ENCODE measurements around the gene PRAMEF5.
"Not testable (repeated sequence)": the region's sequence is repeated elsewhere in the genome, so short reads cannot be mapped to it uniquely, and the experiment has no call there.

The PRAMEF5 gene

DNA sequence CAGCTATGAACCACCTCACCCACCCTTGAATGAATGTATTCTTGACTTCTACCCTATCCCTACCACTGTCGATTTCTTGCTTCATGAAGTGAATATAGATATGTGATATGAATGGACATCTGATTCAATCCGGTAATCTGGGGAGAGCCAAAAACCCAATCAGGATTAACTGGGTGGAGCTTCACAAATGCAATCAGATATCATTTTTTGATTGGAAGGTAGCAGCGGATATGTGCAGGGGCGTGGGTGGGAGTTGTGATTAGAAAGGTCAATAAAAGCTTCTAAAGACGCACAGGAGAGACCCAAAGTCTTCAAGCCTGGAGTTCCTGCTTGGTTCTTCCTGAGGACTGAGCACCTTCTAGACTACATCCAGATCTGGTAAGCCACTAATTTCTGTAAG lies at the start of gene PRAMEF5:
Gene PRAMEF5, plus strand, starts transcription at position 301 of the 400 bp plus-strand sequence. CDS start 5,071 bp downstream, outside the sequence.
- DNase-seq = not testable (repeated sequence)

DNA sequence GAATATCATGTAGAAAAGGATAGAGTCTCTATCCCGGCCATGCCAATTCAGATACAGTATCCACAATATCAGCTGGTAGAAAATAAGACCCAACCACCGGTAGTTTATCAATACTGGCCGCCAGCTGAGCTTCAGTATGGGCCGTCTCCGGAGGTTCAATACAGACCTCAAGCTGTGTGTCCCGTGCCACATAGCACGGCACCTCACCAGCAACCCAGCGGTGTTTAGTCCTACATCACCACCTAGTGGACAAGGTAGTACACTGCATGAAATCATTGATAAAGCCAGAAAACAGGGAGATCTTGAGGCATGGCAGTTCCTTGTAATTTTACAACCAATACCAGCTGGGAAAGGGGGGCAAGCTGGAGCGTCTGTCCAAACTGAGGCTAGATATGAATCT lies 45.3 kb upstream of the PRAMEF5 start:
- not testable (repeated sequence) for DNase-seq

DNA sequence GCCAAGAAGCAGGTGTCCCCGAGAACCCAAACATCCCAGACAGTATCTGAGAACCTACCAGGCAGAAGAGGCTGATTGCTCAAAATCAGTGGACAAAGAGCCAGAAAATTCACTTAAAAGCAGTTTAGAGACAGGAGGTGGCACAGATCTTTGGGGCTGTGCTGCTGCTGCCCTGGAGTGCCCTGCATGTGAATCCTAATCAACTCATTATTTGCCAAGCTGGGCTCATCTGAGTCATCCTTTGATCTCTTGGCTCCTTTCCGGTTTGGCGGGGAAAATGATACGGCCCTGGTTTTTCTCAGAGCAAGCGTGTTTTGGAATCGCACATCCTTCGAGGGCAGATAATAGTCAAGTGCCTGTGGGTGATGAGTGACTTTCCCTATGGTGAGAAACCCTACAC lies 37.4 kb upstream of the PRAMEF5 start:
- DNase-seq = not testable (repeated sequence)

DNA sequence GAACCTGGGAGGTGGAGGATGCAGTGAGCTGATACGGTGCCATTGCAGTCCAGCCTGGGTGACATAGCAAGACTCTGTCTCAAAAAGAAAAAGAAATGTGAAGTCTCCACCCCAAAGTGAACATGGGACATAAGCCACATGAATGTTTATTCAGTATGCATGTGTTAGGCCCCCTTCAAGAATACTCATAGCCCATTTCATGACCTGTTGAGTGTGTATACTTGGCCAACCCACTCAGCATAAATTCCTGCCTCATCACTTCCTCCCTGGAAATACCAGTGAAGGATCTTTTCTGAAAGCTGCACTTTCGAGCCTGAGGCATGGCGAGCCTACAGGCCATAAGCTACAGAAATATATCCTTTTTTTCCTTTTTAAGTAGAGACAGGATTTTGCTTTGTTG lies 34.8 kb upstream of the PRAMEF5 start:
- DNase-seq = not testable (repeated sequence)

DNA sequence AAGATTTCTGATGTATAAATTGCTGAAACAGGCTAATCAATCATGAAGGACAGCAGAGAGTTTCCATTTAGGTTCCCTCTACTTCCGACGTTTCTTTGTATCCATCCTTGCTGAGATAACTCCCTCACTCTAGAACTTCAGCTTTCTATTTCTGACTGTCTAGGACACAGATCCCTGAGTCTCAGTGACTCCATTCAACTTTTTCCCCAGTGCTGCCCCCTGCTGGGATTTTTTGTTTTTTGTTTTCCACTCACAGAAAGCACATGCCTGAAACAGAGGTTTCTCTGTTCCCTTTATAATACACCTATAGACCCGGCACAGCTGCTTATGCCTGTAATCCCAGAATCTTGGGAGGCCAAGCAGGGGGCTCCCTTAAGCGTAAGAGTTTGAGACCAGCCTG lies 31.2 kb upstream of the PRAMEF5 start:
- not testable (repeated sequence) for DNase-seq

DNA sequence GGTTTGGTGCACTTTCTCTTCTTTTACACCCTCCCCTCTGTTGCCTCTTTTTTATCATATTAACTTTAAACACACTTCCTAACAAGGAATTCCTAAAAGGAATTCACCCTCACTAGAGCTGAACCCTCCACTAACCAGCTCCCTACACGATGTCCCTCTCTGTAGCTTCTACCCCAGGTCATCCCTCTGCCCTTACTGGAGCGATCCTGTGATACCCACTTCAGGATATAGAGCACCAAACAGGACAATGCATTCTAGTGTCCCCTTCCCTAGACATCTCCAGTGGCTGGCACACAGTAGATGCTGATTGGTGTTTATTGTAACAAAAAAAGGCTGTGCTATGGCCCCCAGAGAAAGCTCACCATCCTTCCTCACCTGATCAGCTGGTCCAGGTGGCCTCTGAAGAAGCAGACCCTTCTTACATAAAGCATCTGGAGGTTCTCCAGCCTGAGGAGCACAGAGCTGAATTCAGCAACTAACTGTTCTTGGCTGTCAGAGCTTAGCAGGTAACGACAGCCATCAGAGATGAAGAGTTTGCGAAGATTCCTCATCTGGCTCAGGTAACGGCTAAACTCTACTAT lies 29.4 kb upstream of the PRAMEF5 start:
- no peak for DNase-seq

DNA sequence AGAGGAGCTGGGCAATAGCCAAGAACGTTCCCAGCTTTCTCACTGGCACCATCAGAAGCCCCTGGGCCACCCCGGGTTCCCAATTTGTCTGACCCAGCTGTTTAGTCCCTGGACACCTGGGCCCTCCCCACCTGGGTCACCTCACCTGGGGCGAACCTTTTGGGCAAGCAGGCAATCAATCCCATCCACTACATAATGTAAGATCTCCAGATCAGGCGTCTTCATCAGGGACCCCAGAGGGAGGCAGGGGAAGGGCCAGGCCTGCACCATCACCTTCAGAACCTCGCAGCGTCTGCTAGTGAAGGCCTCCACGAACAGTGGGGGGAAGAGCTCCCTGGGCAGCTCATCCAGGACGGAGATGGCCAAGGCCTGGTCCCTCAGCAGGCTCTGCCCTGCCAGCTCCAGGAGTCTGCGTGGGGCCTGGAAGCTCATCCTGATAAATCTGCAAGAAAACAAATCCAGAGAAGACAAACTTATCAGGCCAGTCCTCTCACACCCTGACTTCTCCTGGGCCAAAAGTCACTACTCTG lies 28.3 kb upstream of the PRAMEF5 start, which contains the start of gene PRAMEF18:
Gene PRAMEF18, minus strand, starts transcription at position 480 of the 530 bp plus-strand sequence. Its CDS starts 48 bp downstream, at position 432.
- not testable (repeated sequence) for DNase-seq

DNA sequence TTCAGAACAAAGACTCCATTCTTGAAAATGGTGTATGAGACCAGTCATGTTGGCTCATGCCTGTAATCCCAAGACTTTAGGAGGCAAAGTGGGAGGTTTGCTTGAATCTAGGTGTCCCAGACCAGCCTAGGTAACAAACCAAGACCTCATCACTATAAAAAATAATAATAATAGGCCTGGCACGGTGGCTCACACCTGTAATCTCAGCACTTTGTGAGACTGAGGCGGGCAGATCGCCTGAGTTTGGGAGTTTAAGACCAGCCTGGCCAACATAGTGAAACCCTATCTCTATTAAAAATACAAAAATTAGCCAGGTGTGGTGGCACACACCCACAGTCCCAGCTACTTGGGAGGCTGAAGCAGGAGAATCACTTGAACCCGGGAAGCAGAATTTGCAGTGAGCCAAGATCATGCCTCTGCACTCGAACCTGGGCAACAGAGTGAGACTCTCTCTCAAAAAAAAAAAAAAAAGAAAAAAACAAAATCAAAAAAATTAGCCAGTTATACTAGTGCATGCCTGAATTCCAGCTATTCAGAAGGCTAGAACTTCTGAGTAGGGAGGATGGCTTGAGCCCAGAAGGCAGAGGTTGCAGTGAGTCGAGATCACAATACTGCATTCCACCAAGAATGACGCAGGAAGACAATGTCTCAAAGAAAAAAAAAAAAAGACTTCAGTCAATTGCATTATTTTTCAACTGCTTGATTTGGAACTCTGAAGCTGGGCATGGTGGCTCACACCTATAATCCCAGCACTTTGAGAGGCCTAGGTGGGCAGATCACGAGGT lies 26.5 kb upstream of the PRAMEF5 start:
- DNase-seq = not testable (repeated sequence)

DNA sequence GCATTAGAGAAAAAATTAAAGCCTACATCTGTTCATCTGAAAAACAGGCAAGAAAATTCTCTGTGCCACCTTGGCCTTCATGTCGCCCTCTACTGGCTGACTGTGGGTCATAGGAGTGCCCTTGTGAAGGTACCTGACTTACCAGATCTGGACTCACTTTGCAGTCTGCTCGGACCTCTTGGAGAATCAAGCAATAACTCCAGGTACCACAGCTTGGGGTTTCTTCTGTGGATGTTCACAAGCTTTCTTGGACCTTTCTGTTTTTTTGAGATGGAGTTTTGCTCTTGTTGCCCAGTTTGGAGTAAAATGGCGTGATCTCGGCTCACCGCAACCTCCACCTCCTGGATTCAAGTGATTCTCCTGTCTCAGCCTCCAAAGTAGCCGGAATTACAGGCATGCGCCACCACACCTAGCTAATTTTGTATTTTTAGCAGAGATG lies 25.6 kb upstream of the PRAMEF5 start:
- DNase-seq = no peak

DNA sequence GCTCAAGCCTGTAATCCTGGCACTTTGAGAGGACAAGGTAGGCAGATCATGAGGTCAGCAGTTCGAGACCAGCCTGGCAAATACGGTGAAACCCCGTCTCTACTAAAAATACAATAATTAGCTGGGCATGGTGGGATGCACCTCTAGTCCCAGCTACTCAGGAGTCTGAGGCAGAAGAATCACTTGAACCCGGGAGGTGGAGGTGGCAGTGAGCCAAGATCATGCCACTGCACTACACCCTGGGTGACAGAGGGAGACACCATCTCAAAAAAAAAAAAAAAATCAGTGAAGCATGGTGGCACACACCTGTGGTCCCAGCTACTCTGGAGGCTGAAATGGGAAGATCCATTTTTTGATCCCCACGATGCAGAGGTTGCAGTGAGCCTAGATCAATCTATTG lies 23.9 kb upstream of the PRAMEF5 start:
- DNase-seq = not testable (repeated sequence)

DNA sequence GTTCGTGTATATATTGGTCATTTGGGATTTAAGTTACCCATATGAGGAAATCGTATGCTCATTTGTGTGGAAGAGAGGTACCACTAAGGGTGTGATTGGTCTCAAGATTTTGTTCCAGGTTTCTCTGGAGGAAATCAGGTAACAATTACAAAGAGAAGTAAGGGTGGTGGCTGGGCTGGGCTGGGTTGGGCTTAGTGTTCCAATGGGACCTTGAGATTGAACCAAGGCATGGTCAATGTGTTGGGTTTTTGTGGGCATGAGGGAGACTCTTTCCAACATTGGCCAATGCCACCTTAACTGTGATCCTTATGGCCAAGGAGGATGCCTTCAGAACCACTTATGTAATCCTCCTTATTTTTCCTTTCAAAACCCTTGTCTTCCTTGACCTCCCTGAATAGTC lies 23.4 kb upstream of the PRAMEF5 start:
- DNase-seq = not testable (repeated sequence)

DNA sequence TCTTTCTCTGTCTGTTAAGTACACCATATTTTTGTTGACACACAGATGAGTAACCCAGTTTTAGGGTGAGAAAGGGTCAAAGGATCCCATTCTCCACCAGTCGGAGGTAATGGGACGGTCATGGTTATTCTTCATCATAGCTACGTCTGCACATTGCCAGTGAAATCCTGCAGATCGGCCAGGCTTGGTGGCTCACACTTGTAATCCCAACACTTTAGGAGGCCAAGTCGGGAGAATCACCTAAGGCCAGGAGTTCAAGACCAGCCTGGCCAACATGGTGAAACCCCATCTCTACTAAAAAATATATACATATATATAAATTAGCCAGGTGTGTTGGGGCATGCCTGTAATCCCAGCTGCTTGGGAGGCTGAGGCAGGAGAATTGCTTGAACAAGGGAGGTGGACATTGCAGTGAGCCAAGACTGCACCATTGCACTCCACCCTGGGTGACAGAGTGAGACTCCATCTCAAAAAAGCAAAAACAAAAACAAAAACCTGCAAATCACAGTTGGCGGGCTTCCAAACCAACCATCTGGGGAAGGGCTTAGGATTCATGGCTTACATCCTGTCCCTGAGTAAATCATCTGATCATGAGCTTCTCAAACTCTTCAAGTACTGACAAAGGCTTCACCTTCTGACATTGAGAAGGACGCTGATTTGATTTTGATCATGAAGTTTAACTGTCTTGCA lies 22.8 kb upstream of the PRAMEF5 start:
- DNase-seq = not testable (repeated sequence)

DNA sequence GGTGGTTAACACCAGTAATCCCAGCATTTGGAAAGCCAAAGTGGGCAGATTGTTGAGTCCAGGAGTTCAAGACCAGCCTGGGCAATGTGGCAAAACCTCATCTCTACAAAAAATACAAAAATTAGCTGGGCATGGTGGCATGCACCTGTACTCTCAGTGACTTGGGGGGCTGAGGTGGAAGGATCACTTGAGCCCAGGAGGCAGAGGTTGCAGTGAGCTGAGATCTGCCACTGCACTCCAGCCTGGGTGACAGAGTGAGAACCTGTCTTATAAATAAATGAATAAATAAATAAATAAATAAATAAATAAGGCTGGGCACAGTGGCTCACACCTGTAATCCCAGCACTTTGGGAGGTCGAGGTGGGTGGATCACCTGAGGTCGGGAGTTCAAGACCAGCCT lies 21.9 kb upstream of the PRAMEF5 start:
- DNase-seq = not testable (repeated sequence)

DNA sequence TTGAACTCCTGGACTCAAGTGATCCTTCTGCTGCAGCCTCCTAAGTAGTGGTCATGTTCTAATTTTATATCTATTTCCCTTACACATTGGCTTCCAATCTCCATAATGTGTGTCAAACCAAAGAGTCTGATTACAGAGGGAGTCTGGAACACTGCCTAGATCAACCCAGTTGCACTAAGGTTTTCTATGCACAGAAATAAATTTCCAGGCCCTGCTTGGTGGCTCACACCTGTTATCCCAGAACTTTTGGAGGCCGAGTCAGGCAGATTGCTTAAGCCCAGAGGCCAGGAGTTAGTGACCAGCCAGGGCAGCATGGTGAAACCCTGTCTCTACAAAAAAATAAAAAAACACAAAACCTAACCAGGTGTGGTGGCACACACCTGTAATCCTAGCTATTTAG lies 19.9 kb upstream of the PRAMEF5 start:
- not testable (repeated sequence) for DNase-seq

DNA sequence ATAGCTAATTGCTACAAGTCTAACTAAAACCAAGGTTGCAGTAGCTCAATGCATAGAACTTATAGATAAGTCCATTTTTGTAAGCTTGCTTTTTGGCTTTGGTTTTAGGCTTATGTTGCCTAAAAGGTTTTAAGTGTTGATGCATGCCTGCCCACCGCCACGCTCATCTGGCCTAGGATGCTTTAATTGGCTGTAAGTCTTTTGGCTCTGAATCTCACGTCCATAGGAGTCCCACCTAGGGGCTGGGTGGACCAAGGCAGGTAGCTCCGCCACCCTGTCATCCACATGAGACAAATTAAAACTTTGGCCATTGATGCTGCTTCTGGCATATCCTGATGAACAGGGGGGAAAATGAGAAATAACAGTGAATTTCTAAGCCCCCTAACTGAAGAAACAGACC lies 16.4 kb upstream of the PRAMEF5 start:
- DNase-seq = not testable (repeated sequence)

DNA sequence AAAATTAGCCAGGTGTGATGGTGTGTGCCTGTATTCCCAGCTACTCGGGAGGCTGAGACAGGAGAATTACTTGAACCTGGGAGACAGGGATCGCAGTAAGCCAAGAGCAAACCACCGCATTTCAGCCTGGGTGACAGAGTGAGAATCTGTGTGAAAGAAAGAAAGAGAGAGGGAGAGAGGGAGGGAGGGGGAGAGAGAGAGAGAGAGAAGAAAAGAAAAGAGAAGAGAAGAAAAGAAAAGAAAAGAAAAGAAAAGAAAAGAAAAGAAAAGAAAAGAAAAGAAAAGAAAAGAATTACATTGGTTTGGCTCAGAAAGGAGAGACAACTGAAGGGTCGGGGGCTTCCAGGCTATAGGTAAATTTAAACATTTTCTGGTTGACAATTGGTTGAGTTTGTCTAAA lies 14.4 kb upstream of the PRAMEF5 start:
- DNase-seq = not testable (repeated sequence)

DNA sequence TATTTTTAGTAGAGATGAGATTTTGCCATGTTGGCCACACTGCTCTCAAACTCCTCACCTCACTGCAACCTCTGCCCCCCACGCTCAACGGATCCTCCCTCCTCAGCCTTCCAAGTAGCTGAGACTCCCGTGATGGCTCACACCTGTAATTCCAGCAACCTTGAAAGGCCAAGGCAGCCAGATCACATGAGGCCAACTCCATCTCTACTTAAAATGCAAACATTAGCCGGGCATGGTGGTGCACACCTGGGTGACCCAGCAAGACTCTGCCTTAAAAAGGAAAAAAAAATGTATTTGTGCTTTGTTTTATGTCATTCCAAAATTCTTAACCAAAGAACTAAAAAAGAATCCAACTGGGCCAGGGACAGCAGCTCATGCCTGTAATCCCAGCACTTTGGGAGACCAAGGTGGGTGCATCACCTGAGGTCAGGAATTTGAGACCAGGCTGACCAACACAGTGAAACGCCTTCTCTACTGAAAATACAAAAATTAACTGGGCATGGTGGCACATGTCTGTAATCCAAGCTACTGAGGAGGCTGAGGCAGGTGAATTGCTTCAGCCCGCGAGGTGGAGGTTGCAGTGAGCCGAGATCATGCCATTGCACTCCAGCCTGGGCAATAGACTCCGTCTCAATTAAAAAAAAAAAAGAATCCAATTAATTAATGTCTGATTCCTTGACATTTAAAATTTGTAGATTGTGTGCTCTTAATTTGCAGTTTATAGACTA lies 10.3 kb upstream of the PRAMEF5 start:
- not testable (repeated sequence) for DNase-seq

DNA sequence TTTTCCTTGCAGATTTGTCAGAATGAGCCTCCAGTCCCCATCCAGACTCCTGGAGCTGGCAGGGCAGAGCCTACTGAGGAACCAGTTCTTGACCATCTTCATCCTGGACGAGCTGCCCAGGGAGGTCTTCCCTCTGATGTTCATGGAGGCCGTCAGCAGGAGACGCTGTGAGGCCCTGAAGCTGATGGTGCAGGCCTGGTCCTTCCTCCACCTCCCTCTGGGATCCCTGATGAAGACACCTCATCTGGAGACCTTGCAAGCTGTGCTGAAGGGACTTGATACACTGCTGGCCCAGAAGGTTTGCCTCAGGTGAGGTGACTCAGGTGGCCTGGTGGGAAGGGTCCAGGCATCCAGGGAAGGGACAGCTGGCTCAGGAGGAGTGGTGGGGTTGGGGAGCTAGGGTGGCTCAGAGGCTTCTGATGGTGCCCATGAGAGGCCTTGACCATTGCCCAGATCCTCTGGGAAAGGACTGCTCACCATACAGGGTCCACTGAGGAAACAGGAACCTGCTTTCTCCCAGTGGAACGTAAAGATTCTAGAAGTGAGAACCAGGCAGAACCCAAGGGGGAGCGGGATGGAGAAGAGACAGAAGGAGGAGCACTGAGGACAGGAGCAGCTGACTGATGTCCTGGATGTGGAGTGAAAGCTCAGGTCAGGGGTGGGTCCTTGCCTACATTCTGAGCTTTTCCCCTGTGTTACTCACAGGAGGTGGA lies 8.0 kb upstream of the PRAMEF5 start:
- DNase-seq = not testable (repeated sequence)

DNA sequence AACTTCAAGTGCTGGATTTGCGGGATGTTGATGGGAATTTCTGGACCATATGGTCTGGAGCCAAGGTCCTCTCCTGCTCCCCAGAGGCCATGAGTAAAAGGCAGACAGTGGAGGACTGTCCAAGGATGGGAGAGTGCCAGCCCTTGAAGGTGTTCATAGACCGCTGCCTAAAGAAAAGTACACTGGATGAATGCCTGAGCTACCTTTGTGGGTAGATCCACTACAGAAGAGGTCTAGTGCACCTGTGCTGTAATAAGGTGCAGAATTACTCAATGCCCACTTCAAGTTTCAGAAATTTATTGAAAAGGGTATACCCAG lies 7.5 kb upstream of the PRAMEF5 start:
- DNase-seq = not testable (repeated sequence)

DNA sequence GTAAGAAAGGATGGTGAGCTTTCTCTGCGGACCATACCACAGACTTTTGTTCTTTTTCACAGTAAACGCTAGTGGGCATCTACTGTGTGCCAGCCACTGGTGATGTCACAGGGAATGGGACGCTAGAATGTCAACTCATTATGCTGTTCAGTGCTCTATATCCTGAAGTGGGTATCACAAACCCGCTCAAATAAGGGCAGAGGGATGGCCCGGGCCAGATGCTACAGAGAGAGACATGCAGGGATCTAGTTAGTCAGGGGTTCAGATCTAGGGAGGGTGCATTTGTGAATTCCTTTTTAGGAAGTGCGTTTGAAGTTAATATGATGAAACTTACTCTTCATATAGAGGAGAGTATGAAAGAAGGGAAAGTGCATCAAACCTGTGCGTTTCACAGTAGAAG lies 6.9 kb upstream of the PRAMEF5 start:
- DNase-seq = not testable (repeated sequence)

DNA sequence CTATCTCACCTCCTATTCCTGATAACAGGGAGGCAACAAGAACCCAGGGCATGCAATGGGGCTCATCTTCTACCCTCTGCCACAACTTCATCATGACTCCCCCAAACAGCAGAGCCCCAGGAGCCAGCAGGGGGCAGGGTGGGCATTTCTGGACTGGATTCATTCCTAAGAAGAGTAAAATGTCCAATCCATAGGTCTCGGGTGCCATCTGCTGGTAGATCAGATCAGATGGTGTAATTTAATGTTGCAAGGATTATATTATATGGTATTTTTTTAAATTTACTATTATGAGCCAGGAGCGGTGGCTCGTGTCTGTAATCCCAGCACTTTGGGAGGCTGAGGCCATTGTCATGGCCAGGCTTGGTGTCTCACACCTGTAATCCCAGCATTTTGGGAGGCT lies 11.1 kb downstream of the PRAMEF5 start:
- DNase-seq = not testable (repeated sequence)

DNA sequence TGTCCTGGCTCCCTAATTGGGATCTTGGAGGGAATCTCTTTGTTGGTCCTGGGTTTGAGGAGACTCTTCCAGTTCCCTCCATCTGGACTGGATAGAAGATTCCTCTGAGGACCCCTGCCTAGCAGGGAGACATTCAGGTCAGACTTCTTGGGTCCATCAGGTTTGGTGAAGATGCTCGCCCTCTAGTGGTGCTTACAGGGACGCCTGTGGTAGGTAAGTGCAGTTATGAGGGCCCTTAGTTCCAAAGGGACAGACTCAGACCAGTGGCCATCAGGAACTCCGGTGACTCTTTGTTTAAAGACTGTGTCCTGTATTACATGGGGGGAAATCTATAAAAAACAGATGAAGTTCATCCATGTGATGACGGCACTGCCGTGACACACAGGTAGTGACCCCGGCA lies 23.0 kb downstream of the PRAMEF5 start:
- DNase-seq = not testable (repeated sequence)
